ENCODE results near the gene NCAM1. TPM values are rescaled to one million over a fixed set of nuclear protein-coding genes. Genes with fewer than 3 reads are reported as not detected.
A peak's percentile ranks its signal among the peaks of the same experiment; 100 is the strongest.

NCAM1 gene
- total RNA-seq, 6 donors from 2014 or later = 1.4 to 15.3 (median 2.5) TPM

DNA sequence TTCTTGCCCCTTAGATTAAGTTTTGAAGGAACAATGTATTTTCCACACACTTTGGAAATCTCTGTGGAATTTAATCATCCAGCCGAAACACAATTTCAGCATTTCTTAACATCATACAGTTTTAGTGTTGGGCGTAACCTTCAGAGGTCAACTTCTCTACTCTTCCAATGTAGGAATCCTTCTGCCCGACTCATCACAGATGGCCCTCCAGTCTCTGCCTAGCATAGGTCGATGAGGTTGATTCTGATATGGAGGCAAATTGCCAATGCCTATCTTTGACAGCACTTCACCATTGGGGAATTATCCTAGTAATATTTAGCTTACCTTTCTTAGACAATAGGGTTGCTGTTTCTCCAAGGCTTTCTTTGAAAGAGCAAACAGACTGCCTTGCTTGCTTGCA lies 177.5 kb downstream of the NCAM1 start:
- H3K4me3 ChIP-seq = no peak overlapping the region
- 84 to 91% methylated on average over 4 of the region's 4 CpGs for WGBS, 2 donors
- no peak overlapping the region for H3K27ac ChIP-seq
- H3K9me3 ChIP-seq = no peaks in the 10 kb centered on the region
- no peak for ATAC-seq (ENCODE audit: low FRiP score in 2 of 2)
- no peaks in the 10 kb centered on the region for H3K27me3 ChIP-seq
- no peaks in the 10 kb centered on the region for H3K36me3 ChIP-seq
- DNase-seq = no peak
- H3K4me1 ChIP-seq = no peaks in the 10 kb centered on the region
- TF ChIP-seq, protein P1, sequence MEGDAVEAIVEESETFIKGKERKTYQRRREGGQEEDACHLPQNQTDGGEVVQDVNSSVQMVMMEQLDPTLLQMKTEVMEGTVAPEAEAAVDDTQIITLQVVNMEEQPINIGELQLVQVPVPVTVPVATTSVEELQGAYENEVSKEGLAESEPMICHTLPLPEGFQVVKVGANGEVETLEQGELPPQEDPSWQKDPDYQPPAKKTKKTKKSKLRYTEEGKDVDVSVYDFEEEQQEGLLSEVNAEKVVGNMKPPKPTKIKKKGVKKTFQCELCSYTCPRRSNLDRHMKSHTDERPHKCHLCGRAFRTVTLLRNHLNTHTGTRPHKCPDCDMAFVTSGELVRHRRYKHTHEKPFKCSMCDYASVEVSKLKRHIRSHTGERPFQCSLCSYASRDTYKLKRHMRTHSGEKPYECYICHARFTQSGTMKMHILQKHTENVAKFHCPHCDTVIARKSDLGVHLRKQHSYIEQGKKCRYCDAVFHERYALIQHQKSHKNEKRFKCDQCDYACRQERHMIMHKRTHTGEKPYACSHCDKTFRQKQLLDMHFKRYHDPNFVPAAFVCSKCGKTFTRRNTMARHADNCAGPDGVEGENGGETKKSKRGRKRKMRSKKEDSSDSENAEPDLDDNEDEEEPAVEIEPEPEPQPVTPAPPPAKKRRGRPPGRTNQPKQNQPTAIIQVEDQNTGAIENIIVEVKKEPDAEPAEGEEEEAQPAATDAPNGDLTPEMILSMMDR (IDR thresholded peaks at IDR 0.05) = no peak
- TF ChIP-seq EP300 (IDR thresholded peaks at IDR 0.05) (no peak), POLR2A (IDR thresholded peaks at IDR 0.05) (no peak), POLR2AphosphoS5 (IDR thresholded peaks at IDR 0.05) (no peak)

DNA sequence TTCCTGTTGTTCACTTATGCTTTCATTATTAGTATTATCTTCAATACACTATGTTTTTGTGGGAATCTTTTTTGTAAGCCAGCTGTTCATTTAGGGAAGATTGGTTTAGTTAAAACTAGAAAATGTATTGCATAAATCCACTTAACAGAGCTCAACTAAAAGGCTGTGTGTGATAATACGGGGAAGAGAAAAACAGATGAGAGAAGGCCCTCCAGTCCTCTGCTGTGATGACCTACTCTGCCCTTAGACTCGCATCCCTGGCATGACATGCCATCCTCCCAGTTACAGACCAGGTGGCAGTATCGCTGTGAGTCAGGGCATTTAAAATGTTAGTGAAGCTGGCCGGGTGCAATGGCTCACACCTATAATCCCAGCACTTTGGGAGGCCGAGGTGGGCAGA lies 179.8 kb downstream of the NCAM1 start:
- TF ChIP-seq EP300 (IDR thresholded peaks at IDR 0.05) = no peak
- TF ChIP-seq POLR2AphosphoS5 (IDR thresholded peaks at IDR 0.05) = no peak
- H3K4me1 ChIP-seq = no peaks in the 10 kb centered on the region
- no peaks in the 10 kb centered on the region for H3K9me3 ChIP-seq
- ATAC-seq (ENCODE audit: low FRiP score in 2 of 2) = no peak
- no peak for DNase-seq
- H3K27ac ChIP-seq = no peak overlapping the region
- H3K4me3 ChIP-seq = no peak overlapping the region
- no peaks in the 10 kb centered on the region for H3K27me3 ChIP-seq
- 82 to 92% methylated on average over 5 of the region's 5 CpGs for WGBS, 2 donors
- no peaks in the 10 kb centered on the region for H3K36me3 ChIP-seq

DNA sequence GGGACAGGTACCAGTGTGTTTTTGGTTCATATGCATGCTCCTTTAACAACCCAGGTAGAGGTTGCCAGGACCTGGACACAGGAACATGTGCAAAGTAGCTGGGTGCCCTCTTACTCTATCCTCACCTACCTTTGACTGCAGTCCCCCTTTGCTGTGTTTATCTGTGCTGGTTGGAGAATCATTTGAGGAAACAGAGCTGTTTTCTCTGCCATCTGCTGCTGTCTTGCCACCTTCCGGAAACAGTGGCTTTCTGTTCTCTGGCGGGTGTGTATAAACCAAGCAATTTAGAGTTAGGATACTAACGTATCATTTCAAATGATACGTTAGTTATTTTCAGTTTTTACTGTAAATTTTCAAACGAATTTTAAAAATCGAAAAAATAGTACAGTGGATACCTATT lies 181.3 kb downstream of the NCAM1 start:
- TF ChIP-seq POLR2AphosphoS5 (IDR thresholded peaks at IDR 0.05) (no peak), POLR2A (IDR thresholded peaks at IDR 0.05) (no peak), EP300 (IDR thresholded peaks at IDR 0.05) (no peak)
- TF ChIP-seq, protein P1 (IDR thresholded peaks at IDR 0.05) = no peak
- no peaks in the 10 kb centered on the region for H3K9me3 ChIP-seq
- H3K4me1 ChIP-seq = no peaks in the 10 kb centered on the region
- no peaks in the 10 kb centered on the region for H3K27me3 ChIP-seq
- no peaks in the 10 kb centered on the region for H3K36me3 ChIP-seq
- H3K27ac ChIP-seq = no peak overlapping the region
- DNase-seq (no peak), ATAC-seq (ENCODE audit: low FRiP score in 2 of 2) (no peak)
- 84% methylated on average over 6 of the region's 6 CpGs for WGBS, 2 donors
- no peak overlapping the region for H3K4me3 ChIP-seq

DNA sequence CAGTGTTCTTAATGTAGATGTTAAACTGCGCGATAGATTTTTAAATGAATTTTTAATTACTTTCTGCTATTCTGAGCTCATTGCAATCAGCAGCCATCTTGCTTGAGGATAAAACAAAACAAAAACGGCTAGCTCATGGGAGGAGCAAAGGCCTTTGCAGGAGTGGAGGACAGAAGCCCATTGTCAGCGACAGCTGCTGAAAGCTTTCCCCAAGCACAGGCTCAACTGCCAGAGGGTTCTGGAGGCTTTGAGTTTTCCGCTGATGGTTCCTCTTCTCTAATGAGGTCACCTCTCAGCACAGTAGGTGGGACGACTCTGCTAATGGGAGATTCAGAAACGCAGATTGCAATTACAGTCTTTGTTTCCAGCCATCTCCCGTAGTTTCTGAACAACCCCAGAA lies 186.0 kb downstream of the NCAM1 start:
- Histone ChIP-seq H3K36me3 (no peaks in the 10 kb centered on the region), H3K4me3 (no peak overlapping the region), H3K27me3 (no peaks in the 10 kb centered on the region), H3K27ac (no peak overlapping the region), H3K9me3 (no peaks in the 10 kb centered on the region), H3K4me1 (no peaks in the 10 kb centered on the region)
- TF ChIP-seq EP300 (IDR thresholded peaks at IDR 0.05) = no peak
- TF ChIP-seq, protein P1 (IDR thresholded peaks at IDR 0.05) = no peak
- TF ChIP-seq POLR2A (IDR thresholded peaks at IDR 0.05) = no peak
- no peak for TF ChIP-seq POLR2AphosphoS5 (IDR thresholded peaks at IDR 0.05)
- DNase-seq (no peak), ATAC-seq (ENCODE audit: low FRiP score in 2 of 2) (no peak)
- WGBS, 2 donors = 66 to 70% methylated on average over 8 of the region's 8 CpGs

DNA sequence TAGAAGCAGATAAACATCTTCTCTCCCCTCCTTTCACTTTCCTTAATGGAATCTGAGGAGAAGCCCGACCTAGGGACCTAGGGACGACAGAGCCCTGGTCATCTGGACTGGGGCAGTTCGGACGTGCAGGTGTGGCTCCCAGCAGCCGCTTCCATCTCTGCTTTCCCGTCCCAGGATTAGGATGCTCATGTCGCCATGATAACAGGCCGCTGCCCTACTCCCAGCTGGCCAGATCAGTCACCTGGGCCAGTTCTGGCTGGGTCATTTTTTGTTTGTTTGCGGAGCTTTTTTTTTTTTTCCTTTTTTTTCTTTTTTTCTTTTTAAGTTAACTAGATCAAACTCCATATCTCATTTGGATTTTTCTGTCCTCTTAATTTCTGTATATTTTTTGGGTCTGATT lies 186.9 kb downstream of the NCAM1 start:
- no peaks in the 10 kb centered on the region for H3K9me3 ChIP-seq
- no peaks in the 10 kb centered on the region for H3K36me3 ChIP-seq
- no peaks in the 10 kb centered on the region for H3K27me3 ChIP-seq
- no peaks in the 10 kb centered on the region for H3K4me1 ChIP-seq
- H3K27ac ChIP-seq = no peak overlapping the region
- no peak for TF ChIP-seq POLR2AphosphoS5 (IDR thresholded peaks at IDR 0.05)
- no peak for TF ChIP-seq POLR2A (IDR thresholded peaks at IDR 0.05)
- TF ChIP-seq EP300 (IDR thresholded peaks at IDR 0.05) = no peak
- TF ChIP-seq, protein P1 (IDR thresholded peaks at IDR 0.05) = no peak
- WGBS, 2 donors = 80 to 87% methylated on average over 9 of the region's 9 CpGs
- DNase-seq = peak in 1 of 2 donors; percentile 16
- no peak for ATAC-seq (ENCODE audit: low FRiP score in 2 of 2)
- no peak overlapping the region for H3K4me3 ChIP-seq

Data from upper lobe of left lung (tissue), 6 donors.